CD4-positive, alpha-beta memory T cell (primary cell): ENCODE measurements around the gene ST8SIA5. TPM values are rescaled to one million over a fixed set of nuclear protein-coding genes. Genes with fewer than 3 reads are reported as not detected.

Source experiments
- CTCF ChIA-PET: fragments of 350-600 bp; sonication (Branson Sonifier 250); formaldehyde crosslinking; loops from one replicate; lab custom pipeline; 2021; ENCODE audit warnings: inconsistent platforms; ENCODE audit not compliant: partially characterized antibody; lab: Charles Lee
- POLR2A ChIA-PET: fragments of 350-600 bp; sonication (Branson Sonifier 250); formaldehyde crosslinking; loops from one replicate; lab custom pipeline; 2021; ENCODE audit not compliant: partially characterized antibody; lab: Charles Lee
- DNase-seq, 5 donors: peaks; one replicate each; pipeline versions ENCODE4 v3.0.0 to v3.0.0-alpha.2; 2020 to 2022; ENCODE audit warnings: mixed read lengths in 1 of 5
- H3K27ac ChIP-seq: one replicate; pipeline ENCODE4 v1.7.0; 2013; ENCODE audit warnings: low read depth, low read length
- H3K27me3 ChIP-seq: 2 replicates; pipeline ENCODE4 v1.7.0; 2013; ENCODE audit warnings: mild to moderate bottlenecking, low read length, moderate library complexity; ENCODE audit not compliant: insufficient read depth
- H3K36me3 ChIP-seq: 2 replicates; pipeline ENCODE4 v1.7.0; 2013; ENCODE audit warnings: mild to moderate bottlenecking, low read length, moderate library complexity; ENCODE audit not compliant: insufficient read depth
- H3K4me1 ChIP-seq: 2 replicates; pipeline ENCODE4 v1.7.0; 2013; ENCODE audit warnings: mild to moderate bottlenecking, low read length, moderate library complexity; ENCODE audit not compliant: insufficient read depth
- H3K4me3 ChIP-seq, 2 donors: one replicate each; pipeline ENCODE4 v1.7.0; 2013; ENCODE audit warnings: low read length in 2 of 2, mild to moderate bottlenecking in 1 of 2
- H3K9me3 ChIP-seq, 2 donors: one replicate each; pipeline ENCODE4 v1.7.0; 2013; ENCODE audit warnings: low read length in 2 of 2, control low read depth in 1 of 2; ENCODE audit not compliant: control insufficient read depth in 1 of 2
- H3K27ac Mint-ChIP-seq, 7 donors: one replicate each; pipeline ENCODE4 v1.8.0; 2020 to 2021; ENCODE audit warnings: mixed read lengths in 7 of 7, mild to moderate bottlenecking in 6 of 7, inconsistent platforms in 3 of 7, moderate library complexity in 3 of 7
- H3K27me3 Mint-ChIP-seq, 2 donors: one replicate each; pipeline ENCODE4 v1.8.0; 2020 to 2021; ENCODE audit warnings: mixed read lengths in 2 of 2
- H3K36me3 Mint-ChIP-seq, 2 donors: one replicate each; pipeline ENCODE4 v1.8.0; 2020 to 2021; ENCODE audit warnings: mixed read lengths in 2 of 2, inconsistent platforms in 1 of 2, mild to moderate bottlenecking in 1 of 2
- H3K4me1 Mint-ChIP-seq, 4 donors: one replicate each; pipeline ENCODE4 v1.8.0; 2020 to 2021; ENCODE audit warnings: mixed read lengths in 4 of 4, mild to moderate bottlenecking in 1 of 4
- H3K4me3 Mint-ChIP-seq, 8 donors: one replicate each; pipeline ENCODE4 v1.8.0; 2020 to 2021; ENCODE audit warnings: mixed read lengths in 8 of 8, mild to moderate bottlenecking in 7 of 8, moderate library complexity in 6 of 8, inconsistent platforms in 3 of 8
- H3K9me3 Mint-ChIP-seq, 8 donors: one replicate each; pipeline ENCODE4 v1.8.0; 2020 to 2021; ENCODE audit warnings: mixed read lengths in 8 of 8, mild to moderate bottlenecking in 5 of 8, inconsistent platforms in 3 of 8, moderate library complexity in 1 of 8
- intact Hi-C: fragments of 100-400 bp; cut with micrococcal nuclease; formaldehyde crosslinking; loops from one replicate; pipeline ENCODE4 v1.15.1; 2023
- polyA plus RNA-seq, 2 donors: library from polyadenylated mRNA; unstranded; fragments of 300-500 nt; fragmentation: Illumina TruSeq; gene quantifications; one replicate each; pipeline ENCODE4 v1.2.3, GENCODE V29; 2021
- total RNA-seq, 2 experiments: library from RNA; stranded (reverse); gene quantifications; one replicate each; pipeline ENCODE4 v1.2.3, GENCODE V29; 2021

ST8SIA5 gene
- total and polyA plus RNA-seq, 4 experiments from 2014 or later: not detected

DNA sequence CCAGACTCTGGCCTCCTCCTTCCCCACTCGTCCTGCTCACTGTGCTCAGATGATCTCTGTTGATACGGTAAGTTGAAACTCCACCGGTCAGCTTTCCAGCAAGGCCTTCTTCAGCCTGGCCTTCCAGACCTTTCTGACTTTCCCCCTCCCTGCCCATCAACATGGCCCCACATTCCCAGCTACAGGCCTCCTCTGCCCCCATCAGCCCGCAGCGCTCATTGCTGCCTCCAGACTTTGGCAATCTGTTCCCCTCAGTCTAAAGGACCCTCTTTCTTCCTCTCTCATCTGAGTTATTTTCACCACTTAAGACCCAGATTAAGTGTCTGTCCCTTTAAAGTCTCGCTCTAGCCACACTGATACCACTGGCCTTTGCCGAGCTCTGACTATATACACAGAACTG, 110.4 kb downstream of the ST8SIA5 start:
- no peak overlapping the region for H3K27ac ChIP-seq
- intact Hi-C loops: no loop called here
- no peak for DNase-seq
- Mint-ChIP-seq H3K27ac (no peak overlapping the region), H3K4me3 (no peak overlapping the region), H3K9me3 (no peaks in the 10 kb centered on the region), H3K36me3 (no peaks in the 10 kb centered on the region), H3K27me3 (peaks cover 2 to 5% of the 10 kb centered on the region in 2 donors), H3K4me1 (no peaks in the 10 kb centered on the region)
- ChIA-PET POLR2A (no interaction called here), CTCF (interaction anchor here (4.6 kb wide), 1 partner anchor 11 kb away, joined by 25 read pairs; the partner anchor contains the start of gene LOXHD1)
- H3K4me3 ChIP-seq: no peak overlapping the region
- no peaks in the 10 kb centered on the region for H3K36me3 ChIP-seq
- no peaks in the 10 kb centered on the region for H3K9me3 ChIP-seq
- H3K27me3 ChIP-seq: no peaks in the 10 kb centered on the region
- H3K4me1 ChIP-seq: no peaks in the 10 kb centered on the region

DNA sequence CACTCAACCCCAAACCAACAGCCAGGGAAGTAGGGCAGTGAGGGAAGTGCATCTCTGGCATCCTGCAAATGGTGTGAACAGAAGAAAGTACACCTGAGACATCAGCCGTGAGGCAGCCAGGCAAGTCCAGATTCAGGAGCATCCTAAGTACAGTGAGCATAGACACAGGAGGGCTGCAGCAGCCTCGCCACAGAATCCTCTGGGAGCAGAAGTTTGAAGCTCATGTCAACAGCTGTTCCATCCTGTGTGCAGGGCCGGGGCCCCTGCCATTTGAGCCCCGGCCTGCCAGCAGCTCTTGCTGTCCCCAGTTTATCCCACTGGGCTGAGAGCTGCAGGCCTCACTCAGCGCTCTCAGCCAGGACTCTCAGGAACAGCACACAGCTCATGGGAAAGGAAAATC, 114.3 kb downstream of the ST8SIA5 start:
- no peaks in the 10 kb centered on the region for H3K9me3 ChIP-seq
- no peaks in the 10 kb centered on the region for H3K36me3 Mint-ChIP-seq
- DNase-seq: no peak
- no peaks in the 10 kb centered on the region for H3K27me3 ChIP-seq
- H3K4me1 ChIP-seq: no peaks in the 10 kb centered on the region
- H3K9me3 Mint-ChIP-seq: no peaks in the 10 kb centered on the region
- CTCF ChIA-PET: no interaction called here
- intact Hi-C loops: no loop called here
- no peak overlapping the region for H3K4me3 ChIP-seq
- no peak overlapping the region for H3K27ac ChIP-seq
- no peaks in the 10 kb centered on the region for H3K36me3 ChIP-seq
- no peaks in the 10 kb centered on the region for H3K4me1 Mint-ChIP-seq
- H3K27ac Mint-ChIP-seq: no peak overlapping the region
- POLR2A ChIA-PET: no interaction called here
- peaks cover 1 to 2% of the 10 kb centered on the region in 2 donors for H3K27me3 Mint-ChIP-seq
- H3K4me3 Mint-ChIP-seq: no peak overlapping the region

DNA sequence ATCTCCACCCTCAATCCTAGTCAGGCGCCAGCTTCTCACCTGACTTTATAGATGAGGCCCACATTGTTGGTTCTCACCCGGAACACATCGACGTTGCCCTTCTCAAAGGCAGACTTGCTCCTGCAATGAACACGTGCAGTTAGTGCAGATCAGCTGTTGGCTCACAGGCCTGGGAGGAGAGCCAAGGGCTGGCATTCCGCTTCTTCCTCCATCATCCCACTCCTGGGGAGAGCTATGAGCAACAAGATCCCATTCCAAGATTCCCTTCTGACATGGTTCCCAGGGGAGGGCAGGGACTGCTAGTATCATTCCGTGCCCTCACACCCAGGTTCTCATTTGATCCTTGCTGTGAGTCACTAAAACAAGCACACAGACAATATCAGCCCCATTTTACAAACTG, 114.9 kb downstream of the ST8SIA5 start:
- Mint-ChIP-seq H3K36me3 (no peaks in the 10 kb centered on the region), H3K4me1 (no peaks in the 10 kb centered on the region), H3K27ac (no peak overlapping the region), H3K4me3 (no peak overlapping the region), H3K9me3 (no peaks in the 10 kb centered on the region), H3K27me3 (peaks cover 1 to 2% of the 10 kb centered on the region in 2 donors)
- H3K9me3 ChIP-seq: no peaks in the 10 kb centered on the region
- intact Hi-C loops: no loop called here
- ChIA-PET POLR2A (no interaction called here), CTCF (no interaction called here)
- no peak for DNase-seq
- H3K27me3 ChIP-seq: no peaks in the 10 kb centered on the region
- H3K4me3 ChIP-seq: no peak overlapping the region
- no peaks in the 10 kb centered on the region for H3K36me3 ChIP-seq
- H3K27ac ChIP-seq: no peak overlapping the region
- H3K4me1 ChIP-seq: no peaks in the 10 kb centered on the region

DNA sequence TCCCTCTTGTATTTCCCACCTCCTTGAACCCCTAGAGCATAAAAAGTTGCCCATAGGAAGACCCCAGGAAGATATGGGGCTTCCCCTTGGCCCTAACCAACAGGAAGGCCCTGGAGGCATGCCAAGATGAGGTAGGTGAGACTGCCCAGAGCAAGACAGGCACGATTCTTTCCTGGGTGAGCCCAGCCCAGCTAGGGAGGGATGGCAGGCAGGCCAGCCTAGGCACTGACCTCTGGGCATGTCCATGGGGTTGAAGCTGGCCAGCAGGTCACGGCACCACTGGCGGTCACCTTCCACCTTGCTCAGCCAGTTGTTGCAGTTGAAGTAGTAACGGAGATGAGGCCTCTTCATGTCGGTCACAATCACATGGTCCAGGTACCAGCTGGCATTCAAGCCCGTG, 117.5 kb downstream of the ST8SIA5 start:
- H3K9me3 ChIP-seq: no peaks in the 10 kb centered on the region
- intact Hi-C loops: no loop called here
- no peak for DNase-seq
- no peaks in the 10 kb centered on the region for H3K36me3 Mint-ChIP-seq
- no peak overlapping the region for H3K27ac ChIP-seq
- H3K4me3 ChIP-seq: no peak overlapping the region
- H3K36me3 ChIP-seq: no peaks in the 10 kb centered on the region
- no peaks in the 10 kb centered on the region for H3K9me3 Mint-ChIP-seq
- CTCF ChIA-PET: interaction anchor here (1.1 kb wide), 1 partner anchor 19 kb away, joined by 3 read pairs; no protein-coding TSS in a partner anchor
- no peaks in the 10 kb centered on the region for H3K4me1 Mint-ChIP-seq
- H3K4me1 ChIP-seq: no peaks in the 10 kb centered on the region
- no peak overlapping the region for H3K27ac Mint-ChIP-seq
- peaks cover 0 to 1% of the 10 kb centered on the region in 2 donors for H3K27me3 Mint-ChIP-seq
- POLR2A ChIA-PET: no interaction called here
- no peaks in the 10 kb centered on the region for H3K27me3 ChIP-seq
- H3K4me3 Mint-ChIP-seq: no peak overlapping the region

DNA sequence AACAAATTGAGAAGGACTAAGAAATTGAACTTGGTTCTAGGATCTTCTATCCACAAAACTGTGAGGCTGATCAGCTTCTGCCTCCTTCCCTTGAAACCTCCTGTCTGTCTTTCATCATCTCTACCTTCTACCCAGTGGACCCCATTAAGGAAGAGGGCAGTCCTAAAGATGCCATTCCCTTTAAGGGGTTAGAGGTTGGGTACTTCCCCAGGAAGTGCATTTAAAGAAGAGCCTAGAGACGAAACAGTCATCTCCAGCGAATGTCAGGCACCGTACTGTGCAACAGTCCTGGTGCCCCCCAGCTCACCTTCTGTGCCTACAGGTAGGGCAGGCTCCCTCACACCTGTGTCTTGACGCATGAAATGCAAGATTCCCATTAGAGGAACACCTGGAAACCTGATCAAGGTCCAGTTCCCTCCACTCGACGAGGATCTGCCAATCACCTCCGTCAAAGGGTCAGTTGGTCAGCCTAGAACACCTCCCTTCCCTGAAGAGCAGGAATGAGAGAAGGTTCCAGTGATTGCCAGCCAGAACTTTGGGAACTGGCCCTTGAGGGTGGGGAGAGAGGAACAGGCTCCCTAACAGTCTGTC, 120.7 kb downstream of the ST8SIA5 start:
- Mint-ChIP-seq H3K9me3 (peaks cover 0 to 2% (median 0%) of the 10 kb centered on the region in 8 donors), H3K4me1 (no peaks in the 10 kb centered on the region), H3K36me3 (no peaks in the 10 kb centered on the region), H3K27me3 (no peaks in the 10 kb centered on the region), H3K4me3 (no peak overlapping the region), H3K27ac (no peak overlapping the region)
- ChIA-PET POLR2A (no interaction called here), CTCF (no interaction called here)
- no peaks in the 10 kb centered on the region for H3K4me1 ChIP-seq
- no peak overlapping the region for H3K27ac ChIP-seq
- H3K36me3 ChIP-seq: no peaks in the 10 kb centered on the region
- no peak for DNase-seq
- intact Hi-C loops: no loop called here
- no peaks in the 10 kb centered on the region for H3K9me3 ChIP-seq
- no peak overlapping the region for H3K4me3 ChIP-seq
- no peaks in the 10 kb centered on the region for H3K27me3 ChIP-seq

DNA sequence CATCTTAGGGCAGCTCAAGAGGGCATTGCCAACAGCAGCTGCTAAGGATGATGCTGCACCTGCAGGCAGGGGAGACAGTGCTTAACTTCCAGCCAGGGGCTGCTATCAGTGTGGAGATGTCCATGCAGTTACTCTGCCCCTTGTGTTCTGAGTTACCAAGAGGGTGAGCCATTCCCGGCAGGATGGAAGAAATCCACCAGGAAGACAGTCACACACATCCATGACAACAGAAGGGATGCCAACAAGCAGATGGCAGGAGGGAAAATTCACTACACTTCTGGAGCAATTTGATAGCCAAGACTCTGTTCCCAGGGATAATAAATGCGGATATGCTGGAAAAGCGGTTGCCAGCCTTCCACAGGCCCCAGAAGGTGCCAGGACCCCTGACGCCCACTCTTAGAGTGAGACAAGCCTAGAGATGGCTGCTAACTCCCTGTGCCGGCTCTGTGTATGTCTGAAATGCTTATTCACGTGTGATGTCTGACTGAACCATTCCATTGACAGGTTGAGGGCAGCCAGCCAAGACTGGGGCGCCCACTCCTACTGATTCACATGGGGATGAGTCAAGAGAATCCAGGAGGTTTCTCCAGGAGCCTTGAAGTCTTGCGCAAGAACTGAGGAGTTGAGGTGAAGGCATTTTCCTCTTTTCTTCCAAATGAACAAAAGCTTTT, 124.3 kb downstream of the ST8SIA5 start:
- H3K36me3 ChIP-seq: no peaks in the 10 kb centered on the region
- no peak overlapping the region for H3K27ac Mint-ChIP-seq
- peaks cover 0 to 6% of the 10 kb centered on the region in 2 donors for H3K27me3 Mint-ChIP-seq
- no peak overlapping the region for H3K4me3 Mint-ChIP-seq
- ChIA-PET POLR2A (no interaction called here), CTCF (no interaction called here)
- H3K27ac ChIP-seq: no peak overlapping the region
- H3K9me3 ChIP-seq: no peaks in the 10 kb centered on the region
- intact Hi-C loops: no loop called here
- no peaks in the 10 kb centered on the region for H3K27me3 ChIP-seq
- DNase-seq: no peak
- H3K4me1 Mint-ChIP-seq: no peaks in the 10 kb centered on the region
- no peak overlapping the region for H3K4me3 ChIP-seq
- H3K36me3 Mint-ChIP-seq: no peaks in the 10 kb centered on the region
- H3K9me3 Mint-ChIP-seq: peaks cover 0 to 2% (median 0%) of the 10 kb centered on the region in 8 donors
- no peaks in the 10 kb centered on the region for H3K4me1 ChIP-seq

DNA sequence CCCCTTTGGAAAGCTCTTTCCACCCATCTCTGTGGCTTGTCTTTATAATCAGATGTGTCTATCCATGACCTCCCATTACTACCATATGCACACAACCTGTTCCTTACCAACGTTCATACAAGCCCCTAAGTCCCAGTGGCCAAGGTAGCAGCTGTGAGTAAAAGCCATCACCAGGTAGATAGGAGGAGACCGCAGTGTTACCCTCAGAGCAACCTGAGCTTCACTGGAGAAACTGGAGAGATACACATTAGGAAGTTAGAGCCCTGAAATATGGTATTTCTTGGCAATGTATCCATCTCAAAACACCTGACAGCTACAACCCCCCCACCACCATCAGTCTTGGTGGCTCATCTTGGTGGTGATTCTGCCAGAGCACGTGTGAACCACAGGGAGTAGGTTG, 125.9 kb downstream of the ST8SIA5 start:
- Histone ChIP-seq H3K27me3 (no peaks in the 10 kb centered on the region), H3K36me3 (no peaks in the 10 kb centered on the region), H3K27ac (no peak overlapping the region), H3K4me1 (no peaks in the 10 kb centered on the region), H3K9me3 (no peaks in the 10 kb centered on the region), H3K4me3 (no peak overlapping the region)
- peaks cover 0 to 2% (median 0%) of the 10 kb centered on the region in 8 donors for H3K9me3 Mint-ChIP-seq
- H3K4me1 Mint-ChIP-seq: no peaks in the 10 kb centered on the region
- intact Hi-C loops: no loop called here
- H3K27me3 Mint-ChIP-seq: peaks cover 0 to 7% of the 10 kb centered on the region in 2 donors
- no peak for DNase-seq
- POLR2A ChIA-PET: no interaction called here
- CTCF ChIA-PET: interaction anchor here (1.0 to 2.6 kb wide), 2 partner anchors 27 to 457 kb away, joined by 3 to 7 read pairs; a partner anchor contains a TSS
- H3K36me3 Mint-ChIP-seq: no peaks in the 10 kb centered on the region
- H3K27ac Mint-ChIP-seq: no peak overlapping the region
- H3K4me3 Mint-ChIP-seq: no peak overlapping the region
